GM12864 (cell line): ENCODE measurements around the gene APOL2.
"Not testable (repeated sequence)": the region's sequence is repeated elsewhere in the genome, so short reads cannot be mapped to it uniquely, and the experiment has no call there.

ENCODE experiments used
- DNase-seq: peaks from one replicate; pipeline ENCODE4 v3.0.0-alpha.2; 2011; ENCODE audit warnings: low read depth
- H3K4me3 ChIP-seq: 2 replicates; pipeline ENCODE4 v1.5.1; 2011; ENCODE audit warnings: mild to moderate bottlenecking, low read depth, low read length, control low read depth
- TF ChIP-seq, protein P1 (sequence below): IDR thresholded peaks from 2 replicates; pipeline ENCODE4 v1.5.1; 2011; ENCODE audit warnings: low read depth, mild to moderate bottlenecking, moderate library complexity, low read length, control low read depth, inconsistent platforms; ENCODE audit errors: missing control alignments

APOL2 gene

DNA sequence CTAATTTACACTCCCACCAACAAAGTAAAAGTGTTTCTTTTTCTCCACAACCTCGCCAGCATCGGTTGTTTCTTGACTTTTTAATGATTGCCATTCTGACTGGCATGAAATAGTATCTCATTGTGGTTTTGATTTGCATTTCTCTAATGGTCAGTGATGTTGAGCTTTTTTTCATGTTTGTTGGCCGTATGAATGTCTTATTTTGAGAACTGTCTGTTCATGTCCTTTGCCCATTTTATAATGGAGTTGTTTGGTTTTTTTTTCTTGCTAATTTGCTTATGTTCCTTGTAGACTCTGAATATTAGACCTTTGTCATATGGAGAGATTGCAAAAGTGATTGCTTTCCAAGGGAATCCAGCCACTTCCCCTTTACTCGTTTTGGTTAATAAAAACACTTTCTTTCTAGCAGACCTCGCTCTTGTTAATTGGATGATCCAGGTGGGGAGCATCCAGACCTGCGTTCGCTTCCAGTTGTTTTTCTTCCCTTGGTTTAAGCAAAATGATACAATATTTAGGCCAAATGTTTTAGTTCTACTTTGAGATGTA, 20.6 kb downstream of the APOL2 start:
- TF ChIP-seq, protein P1, sequence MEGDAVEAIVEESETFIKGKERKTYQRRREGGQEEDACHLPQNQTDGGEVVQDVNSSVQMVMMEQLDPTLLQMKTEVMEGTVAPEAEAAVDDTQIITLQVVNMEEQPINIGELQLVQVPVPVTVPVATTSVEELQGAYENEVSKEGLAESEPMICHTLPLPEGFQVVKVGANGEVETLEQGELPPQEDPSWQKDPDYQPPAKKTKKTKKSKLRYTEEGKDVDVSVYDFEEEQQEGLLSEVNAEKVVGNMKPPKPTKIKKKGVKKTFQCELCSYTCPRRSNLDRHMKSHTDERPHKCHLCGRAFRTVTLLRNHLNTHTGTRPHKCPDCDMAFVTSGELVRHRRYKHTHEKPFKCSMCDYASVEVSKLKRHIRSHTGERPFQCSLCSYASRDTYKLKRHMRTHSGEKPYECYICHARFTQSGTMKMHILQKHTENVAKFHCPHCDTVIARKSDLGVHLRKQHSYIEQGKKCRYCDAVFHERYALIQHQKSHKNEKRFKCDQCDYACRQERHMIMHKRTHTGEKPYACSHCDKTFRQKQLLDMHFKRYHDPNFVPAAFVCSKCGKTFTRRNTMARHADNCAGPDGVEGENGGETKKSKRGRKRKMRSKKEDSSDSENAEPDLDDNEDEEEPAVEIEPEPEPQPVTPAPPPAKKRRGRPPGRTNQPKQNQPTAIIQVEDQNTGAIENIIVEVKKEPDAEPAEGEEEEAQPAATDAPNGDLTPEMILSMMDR: no peak

DNA sequence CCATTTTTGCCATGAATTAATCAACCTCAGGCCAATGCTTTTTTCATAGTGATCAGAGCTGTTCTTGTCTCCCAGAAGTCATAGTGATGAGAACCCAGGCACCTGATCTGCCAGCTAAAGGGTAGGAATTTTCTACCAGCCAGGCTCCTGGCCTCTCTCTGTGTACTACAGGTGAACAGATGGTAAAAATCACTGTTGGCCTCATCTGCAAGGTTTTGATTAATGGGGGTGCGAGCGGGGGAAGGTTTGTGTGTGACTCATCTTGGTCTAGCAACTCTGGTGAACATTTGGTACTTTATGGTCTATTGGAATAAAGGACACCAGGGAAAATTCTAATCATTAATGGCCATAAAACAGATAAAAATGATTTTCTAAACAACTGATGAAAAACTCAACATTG, 23.3 kb downstream of the APOL2 start:
- DNase-seq: no peak
- TF ChIP-seq, protein P1: no peak
- H3K4me3 ChIP-seq: no peak overlapping the region

More for the DNA sequence above, 20.6 kb downstream of the APOL2 start:
- no peak overlapping the region for H3K4me3 ChIP-seq
- no peak for DNase-seq

DNA sequence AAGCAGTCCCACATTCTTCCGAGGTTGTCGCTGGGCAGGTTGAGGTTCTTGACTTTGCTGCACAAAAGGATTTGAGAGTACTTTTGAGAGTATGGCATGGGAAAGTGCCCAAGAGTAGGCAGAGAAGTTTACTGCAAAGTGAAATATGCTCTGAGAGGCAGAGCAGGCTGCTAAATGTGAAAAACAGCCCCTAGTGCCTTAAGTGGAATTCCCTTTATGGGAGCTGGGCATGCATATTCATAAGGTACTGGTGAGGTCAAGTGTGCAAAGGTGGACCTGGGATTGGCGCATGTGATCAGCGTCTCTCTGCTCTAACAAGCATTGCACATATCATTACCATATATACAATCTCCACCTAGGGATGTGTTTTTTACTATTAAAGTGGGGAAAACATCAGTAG, 25.7 kb downstream of the APOL2 start:
- no peak overlapping the region for H3K4me3 ChIP-seq
- DNase-seq: no peak
- TF ChIP-seq, protein P1: no peak

DNA sequence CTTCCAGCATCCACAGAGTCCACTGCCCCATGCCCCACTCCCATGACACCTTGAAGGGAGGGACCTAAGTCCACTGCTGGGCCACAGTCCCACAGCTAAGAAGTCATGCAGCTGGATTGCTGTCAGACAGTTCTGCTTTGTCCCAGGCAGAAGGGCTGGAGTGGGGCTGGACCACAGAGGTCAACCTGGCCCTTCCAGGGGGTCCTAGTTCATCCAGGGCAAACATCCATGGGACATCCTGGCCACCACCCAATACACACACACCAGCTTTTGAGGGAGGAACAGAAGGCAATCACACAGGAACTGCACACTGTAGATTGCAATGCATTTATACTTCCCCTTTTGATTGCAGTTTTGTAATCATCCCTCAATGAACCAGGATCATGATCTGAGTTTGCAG, 26.4 kb downstream of the APOL2 start:
- H3K4me3 ChIP-seq: no peak overlapping the region
- TF ChIP-seq, protein P1: no peak
- DNase-seq: no peak

DNA sequence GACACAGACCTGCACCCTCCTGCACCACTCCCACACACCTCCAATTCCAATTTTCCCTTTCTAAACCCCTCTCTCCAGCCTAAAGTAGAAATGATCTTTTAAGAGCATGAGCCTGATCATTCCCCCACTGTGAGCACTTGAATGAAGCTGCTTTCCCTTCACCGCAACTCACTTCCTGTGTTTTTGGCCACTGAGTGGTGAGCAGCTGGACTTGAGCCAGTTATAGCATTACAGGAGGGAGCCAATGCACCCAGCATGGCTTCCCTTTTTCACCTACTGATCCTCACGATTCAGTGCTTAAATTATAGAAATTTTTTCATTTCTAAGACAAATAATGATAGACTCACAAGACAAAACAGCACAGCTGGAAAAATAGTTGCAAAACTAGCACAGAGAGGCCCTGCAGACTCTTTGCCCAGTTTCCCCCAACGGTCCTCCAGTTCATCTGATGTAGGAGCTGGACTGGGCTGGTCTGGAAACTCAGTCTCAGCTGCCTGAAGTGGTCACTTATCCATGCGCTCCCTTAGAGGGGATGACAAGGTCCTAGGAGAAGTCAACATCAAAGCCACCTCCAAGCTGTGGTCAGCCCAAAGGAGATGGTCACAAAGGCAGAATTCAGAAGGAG, 28.0 kb downstream of the APOL2 start:
- no peak overlapping the region for H3K4me3 ChIP-seq
- DNase-seq: no peak
- TF ChIP-seq, protein P1: no peak

DNA sequence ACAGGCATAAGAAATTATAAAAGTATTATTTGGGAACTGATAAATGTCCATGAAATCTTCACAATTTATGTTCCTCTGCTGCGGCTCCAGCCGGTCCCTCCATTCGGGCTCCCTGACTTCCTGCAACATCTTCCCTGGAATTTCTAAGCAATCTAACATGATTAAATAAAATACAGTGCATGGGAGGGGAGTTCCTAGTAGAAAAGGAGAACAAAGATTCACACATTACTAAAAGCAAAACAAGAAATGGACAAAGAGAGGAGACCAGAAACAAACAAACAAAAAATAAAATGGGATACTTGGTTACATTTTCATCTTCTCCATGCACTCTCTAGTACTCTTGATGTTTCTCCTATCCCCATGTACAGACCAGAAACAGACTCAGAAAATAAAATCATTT, 29.1 kb downstream of the APOL2 start:
- TF ChIP-seq, protein P1: no peak
- no peak overlapping the region for H3K4me3 ChIP-seq

DNA sequence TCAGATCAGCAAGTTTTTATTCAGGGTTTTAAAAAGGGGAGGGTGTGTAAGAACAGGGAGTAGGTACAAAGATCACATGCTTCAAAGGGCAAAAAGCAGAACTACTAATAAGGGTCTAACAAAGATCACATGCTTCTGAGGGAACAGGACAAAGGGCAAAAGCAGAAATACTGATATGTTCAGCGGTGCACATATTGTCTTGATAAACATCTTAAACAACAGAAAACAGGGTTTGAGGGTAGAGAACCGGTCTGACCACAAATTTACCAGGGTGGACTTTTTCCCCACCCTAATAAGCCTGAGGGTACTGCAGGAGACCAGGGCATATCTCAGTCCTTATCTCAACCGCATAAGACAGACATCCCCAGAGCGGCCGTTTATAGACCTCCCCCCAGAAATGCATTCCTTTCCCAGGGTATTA, 29.8 kb downstream of the APOL2 start:
- H3K4me3 ChIP-seq, DNase-seq: not testable (repeated sequence)

More for the DNA sequence above, 29.1 kb downstream of the APOL2 start:
- DNase-seq: no peak
